ENCODE results near the gene PRSS23.
"Not testable (repeated sequence)": the region's sequence is repeated elsewhere in the genome, so short reads cannot be mapped to it uniquely, and the experiment has no call there.

PRSS23 gene

GRCh38 chr11:86815726-86816125 lies 15.4 kb downstream of the PRSS23 start:
- no peak for DNase-seq

GRCh38 chr11:86816251-86816726 lies 15.9 kb downstream of the PRSS23 start:
- DNase-seq, result no peak

- DNase-seq, result no peak
Observed at GRCh38 chr11:86818462-86819192, 18.3 kb downstream of the PRSS23 start.

- DNase-seq, result not testable (repeated sequence)
Observed at GRCh38 chr11:86824139-86824538, 23.8 kb downstream of the PRSS23 start.

DNA sequence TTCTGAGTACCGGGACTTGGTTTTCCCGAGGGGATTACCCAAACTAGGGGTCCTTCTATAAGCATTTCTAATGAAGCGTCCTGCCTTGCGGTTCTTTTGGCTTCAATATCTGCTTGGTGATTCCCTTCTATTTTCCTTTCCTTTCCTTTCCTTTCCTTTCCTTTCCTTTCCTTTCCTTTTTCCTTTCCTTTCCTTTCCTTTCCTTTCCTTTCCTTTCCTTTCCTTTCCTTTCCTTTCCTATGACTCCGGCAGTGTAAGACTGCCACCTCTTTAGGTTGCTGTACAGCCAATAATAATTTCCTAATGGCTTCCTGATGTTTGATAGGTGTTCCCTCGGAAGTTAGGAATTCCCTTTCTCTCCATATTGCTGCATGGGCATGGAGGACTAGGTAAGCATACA lies 34.0 kb downstream of the PRSS23 start:
- not testable (repeated sequence) for DNase-seq

GRCh38 chr11:86844762-86845508 lies 44.6 kb downstream of the PRSS23 start:
- not testable (repeated sequence) for DNase-seq

DNA sequence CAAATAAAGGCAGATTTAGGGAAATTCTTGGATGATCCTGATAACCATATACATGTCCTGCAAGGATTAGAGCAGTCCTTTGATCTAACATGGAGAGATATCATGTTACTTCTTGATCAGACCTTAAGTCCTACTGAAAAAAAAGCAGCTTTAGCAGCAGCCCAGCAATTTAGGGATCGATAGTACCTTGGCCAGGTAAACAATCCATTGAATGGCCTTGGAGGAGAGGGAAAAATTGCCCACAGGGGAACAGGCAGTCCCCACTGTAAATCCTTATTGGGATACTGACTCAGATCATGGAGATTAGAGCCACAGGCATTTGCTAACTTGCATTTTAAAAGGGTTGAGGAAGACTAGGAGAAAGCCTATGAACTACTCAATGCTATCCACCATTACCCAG lies 47.8 kb downstream of the PRSS23 start:
- DNase-seq, result no peak

DNA sequence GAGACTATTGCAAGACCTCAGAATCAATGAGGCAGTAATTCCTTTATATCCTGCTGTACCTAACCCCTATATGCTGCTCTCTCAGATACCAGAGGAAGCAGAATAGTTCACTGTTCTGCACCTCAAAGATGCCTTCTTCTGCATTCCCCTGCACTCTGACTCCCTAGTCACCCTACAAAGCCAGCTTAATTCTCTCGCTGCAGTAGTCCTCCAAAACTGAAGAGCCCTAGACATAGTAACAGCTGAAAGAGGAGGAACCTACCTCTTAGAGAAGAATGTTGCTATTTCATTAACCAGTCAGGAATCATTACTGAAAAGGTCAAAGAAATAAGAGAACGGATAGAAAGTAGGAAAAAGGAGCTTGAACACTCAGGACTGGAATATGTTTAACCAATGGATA lies 49.3 kb downstream of the PRSS23 start:
- no peak for DNase-seq
